Stimulated activated CD8-positive, alpha-beta memory T cell treated with anti-CD3 and anti-CD28 coated beads, Interleukin-7, amount 100 ng/mL, for 1 hour (primary cell): ENCODE data around the gene VWA3B.
"Not testable (repeated sequence)": the region's sequence is repeated elsewhere in the genome, so short reads cannot be mapped to it uniquely, and the experiment has no call there.

Experiments
- DNase-seq, 2 donors: peaks; one replicate each; pipeline ENCODE4 v3.0.0-alpha.2; 2020; ENCODE audit warnings: low read depth in 2 of 2

Gene VWA3B

DNA sequence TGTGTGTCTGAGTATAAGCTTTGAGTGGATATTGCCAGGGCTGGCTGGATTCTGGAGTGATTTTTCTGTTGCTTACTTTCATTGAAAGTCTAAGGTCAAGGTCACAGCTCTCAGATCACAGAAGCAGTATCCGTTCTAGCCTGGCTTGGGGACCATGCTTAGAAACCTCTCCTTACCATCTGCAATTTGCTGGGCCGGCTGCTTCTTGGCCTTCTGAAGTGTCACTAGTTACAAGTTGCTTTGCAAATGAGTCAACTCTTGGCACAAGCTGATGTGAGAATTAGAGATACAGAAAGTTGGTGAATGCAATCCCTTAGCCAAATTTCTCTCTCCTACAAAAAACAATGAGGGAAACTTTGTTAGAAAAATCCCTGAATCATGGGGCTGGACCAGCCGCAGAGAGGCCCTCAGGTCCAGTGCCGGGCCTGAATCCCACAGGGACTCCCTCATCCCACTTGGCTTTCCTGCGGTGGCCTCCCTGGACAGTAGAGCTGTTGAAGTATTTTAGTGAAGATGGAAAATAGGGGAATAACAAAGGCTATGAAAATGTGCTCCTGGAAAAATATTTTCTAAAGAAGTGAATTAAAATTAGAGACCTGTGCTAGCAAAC, 166.6 kb downstream of the VWA3B start:
- no peak for DNase-seq

- no peak for DNase-seq
Measured at GRCh38 chr2:98254504-98255059, 167.6 kb downstream of the VWA3B start.

GRCh38 chr2:98258906-98259305, 171.9 kb downstream of the VWA3B start:
- no peak for DNase-seq

- DNase-seq = no peak
Measured at GRCh38 chr2:98263362-98263761, 176.4 kb downstream of the VWA3B start.

- not testable (repeated sequence) for DNase-seq
Measured at GRCh38 chr2:98268225-98268624, 181.3 kb downstream of the VWA3B start.

GRCh38 chr2:98269274-98269673, 182.3 kb downstream of the VWA3B start:
- DNase-seq = no peak

GRCh38 chr2:98269830-98270229, 182.9 kb downstream of the VWA3B start:
- DNase-seq = no peak

- DNase-seq = no peak
Measured at GRCh38 chr2:98277162-98277859, 190.3 kb downstream of the VWA3B start.

GRCh38 chr2:98278074-98278473, 191.1 kb downstream of the VWA3B start:
- no peak for DNase-seq

DNA sequence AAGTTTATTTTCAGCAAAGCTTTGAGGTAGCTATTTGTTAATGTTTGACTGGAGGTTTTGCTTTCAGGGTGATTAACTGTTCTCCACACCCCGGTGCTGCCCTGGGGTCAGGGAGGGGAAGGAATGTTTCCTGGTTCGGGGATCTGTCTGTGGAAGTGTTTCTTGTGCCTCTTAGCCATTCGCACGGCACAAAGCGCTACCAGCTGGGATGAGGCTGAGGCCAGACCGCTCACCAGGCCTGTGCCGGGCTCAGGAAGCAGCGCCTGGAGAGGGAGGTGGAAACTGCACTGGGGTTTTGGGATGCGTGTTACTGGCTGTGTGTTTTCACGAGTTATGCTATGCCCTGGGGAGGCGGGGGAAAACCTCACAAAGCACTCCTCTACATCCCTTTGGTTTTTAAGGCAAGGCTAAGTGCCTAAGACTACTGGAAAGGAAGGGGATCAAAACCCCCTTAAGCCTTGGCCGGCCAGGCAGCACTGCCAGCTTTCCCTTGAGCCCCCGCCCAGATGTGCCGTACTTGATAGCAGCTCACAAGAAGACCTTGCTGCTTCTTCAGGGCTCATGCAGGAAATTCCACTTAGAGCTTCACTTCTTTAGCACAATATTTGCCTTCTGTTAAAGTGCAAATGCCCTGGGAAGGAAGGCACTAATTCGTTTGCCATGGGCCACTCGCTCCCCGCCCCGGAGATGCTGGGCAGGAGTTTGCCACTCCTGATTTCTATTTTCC, 193.6 kb downstream of the VWA3B start:
- DNase-seq = no peak

DNA sequence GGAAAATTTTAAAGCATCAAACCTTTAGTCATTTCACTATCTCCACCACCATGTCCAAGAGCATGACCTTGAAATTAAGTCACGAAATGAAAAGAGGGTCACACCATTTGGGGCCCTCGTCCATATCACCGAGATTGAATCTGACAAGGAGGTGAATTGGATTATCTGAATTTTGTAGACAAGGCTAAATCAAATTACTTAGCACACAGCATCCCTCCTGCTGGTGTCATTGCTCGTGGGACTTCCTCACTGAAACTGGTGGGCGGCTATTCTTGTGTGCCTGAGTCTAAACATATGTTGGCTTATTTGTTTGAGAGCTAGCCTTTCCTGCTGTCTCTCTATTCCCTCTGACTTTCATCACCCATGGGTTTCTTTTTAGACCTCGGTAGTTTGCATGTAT, 194.6 kb downstream of the VWA3B start:
- DNase-seq = no peak

DNA sequence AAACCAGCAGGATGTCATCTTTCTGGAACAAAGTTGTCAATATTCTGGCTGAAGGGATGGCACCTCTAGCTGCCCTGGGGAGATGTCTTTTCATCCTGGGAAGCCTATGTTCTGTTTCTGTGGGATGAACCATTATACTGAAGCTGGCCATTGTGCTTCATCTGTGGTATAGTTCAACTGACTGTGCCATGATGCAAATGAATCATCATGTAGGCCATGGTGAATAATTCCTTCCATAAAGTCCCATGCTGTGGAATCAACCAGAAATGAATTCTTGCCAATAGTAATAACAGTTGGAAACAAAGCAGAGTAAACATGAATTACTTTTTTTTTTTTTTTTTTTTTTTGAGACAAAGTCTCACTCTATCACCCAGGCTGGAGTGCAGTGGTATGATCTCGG, 195.1 kb downstream of the VWA3B start:
- no peak for DNase-seq

DNA sequence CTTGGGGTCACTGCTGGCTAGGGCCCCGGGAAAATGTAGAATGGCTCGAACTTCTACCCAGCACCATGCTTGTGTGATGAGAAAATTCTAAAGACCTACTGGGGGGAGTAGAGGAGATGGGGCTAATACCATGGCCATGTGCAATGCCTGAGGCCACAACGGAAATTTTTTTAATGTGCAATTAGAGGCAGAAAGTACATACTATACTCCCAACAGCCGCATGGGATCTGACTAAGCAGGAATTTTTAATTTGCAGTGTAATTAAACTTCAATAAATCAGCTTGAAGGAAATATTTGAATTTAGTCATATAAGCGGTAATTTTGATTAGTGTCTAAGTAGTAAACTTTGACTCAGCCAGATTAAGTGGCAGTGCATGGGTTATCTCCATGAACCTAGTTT, 206.1 kb downstream of the VWA3B start:
- no peak for DNase-seq

- DNase-seq = no peak
Measured at GRCh38 chr2:98293931-98294687, 207.1 kb downstream of the VWA3B start.

- no peak for DNase-seq
Measured at GRCh38 chr2:98294711-98295110, 207.7 kb downstream of the VWA3B start.

DNA sequence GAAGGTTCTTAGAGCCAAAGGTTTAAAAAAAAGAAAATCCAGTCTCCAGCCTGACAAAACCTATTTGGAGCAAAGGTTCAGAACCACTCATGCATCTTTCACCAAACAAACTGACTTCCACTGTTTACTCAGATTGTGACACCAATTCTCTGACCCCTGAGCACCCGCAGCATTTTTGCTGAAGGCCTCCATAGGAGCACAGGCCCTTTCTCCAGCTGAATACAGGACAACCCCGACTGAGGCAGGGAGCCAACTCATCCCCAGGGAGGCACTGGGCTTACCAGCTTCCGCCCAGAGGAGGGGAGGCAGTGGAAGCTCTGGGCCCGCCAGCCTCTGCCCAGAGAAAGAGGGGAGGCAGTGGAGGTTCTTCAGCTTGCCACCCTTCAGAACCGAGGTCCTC, 208.3 kb downstream of the VWA3B start:
- DNase-seq = no peak

DNA sequence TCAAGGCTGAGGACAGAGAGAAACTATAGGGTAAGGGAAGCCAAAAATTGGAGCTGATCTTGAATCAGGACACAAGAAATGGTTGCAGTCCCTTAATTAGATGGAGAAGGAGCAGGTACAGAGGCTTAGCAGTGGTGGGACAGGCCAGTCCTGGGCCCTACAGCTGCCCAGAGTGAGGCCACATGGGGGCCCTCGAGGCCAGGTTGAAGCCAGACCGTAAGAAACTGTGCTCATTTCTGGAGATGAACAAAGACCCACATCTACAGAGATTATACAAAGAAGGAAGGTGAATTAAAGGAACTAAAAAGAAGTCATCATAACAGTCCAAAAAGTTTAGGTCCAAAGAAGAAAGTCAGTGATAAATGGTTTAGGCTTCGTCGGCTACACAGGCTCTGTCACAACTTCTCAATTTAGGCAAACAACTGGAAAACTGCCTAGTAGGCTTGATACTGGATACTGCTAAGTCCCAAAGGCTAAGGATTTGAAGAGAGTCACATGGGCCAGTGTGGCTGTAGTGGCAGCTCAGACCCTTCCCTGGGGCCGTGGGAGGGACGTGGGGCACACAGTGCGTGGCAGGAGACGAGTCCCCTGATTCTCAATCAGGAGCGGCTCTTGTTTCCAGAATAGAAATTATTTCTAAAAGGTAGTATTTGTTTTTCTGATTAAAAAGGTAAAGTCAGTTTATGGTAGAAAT, 208.9 kb downstream of the VWA3B start:
- no peak for DNase-seq

- DNase-seq = no peak
Measured at GRCh38 chr2:98296440-98296839, 209.5 kb downstream of the VWA3B start.

DNA sequence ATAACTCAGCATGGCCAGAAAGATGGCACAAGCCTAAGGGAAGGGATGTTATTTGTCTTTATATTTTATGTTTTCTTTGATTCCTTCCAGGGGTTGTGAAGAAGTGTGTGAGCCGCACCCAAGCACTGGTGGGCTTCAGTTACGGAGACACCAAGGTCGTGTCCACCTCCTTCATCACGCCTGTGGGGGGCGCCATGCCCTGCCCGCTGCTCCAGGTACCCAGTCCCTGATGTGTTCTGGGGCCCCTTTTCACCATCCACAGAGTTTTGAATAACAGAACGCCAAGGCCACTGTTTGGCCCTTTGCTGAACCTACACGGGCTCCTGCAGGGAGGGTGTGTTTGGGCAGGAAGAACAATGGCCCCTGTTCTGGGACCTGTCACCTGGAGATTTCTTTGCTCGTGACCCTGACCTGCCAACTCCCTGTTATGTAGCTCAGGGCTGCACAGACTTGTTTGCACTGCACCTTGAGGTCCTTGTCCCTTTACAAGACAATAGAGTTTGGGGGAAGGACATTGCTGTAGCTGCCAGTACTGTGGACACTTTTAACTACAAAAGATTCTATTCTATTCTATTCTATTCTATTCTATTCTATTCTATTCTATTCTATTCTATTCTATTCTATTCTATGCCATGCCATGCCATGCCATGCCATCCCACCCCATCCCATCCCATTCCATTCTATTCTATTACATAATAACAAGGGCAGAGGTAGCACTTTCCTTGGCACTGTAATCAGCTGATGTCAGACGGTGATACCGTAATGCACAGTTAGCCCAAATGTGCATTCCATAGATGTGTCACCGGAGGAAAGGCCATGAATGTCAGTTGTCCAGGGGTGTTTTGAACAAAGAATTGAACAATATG, 211.1 kb downstream of the VWA3B start:
- DNase-seq = no peak

DNA sequence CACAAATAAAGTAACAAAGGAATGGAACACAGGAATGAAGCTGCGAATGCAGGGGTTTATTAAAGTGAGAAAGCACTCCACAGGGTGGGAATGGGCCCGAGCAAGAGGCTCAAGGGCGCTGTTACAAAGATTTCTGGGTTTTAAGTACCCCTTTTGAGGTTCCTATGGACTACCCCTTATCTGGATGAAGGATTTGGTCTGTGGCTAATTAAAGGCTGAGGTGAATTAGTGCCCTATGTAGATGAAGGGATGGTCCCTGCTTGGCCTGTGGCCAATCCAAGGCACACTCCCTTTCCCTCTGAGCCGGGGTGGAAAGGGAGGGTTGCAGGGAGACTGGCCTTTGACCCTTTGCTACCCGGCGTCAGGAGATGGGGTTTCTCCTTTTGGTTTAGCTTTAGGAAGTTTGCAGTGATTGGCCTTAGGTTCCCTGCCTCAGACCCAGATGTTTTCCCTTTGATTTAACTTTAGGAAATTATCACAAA, 211.8 kb downstream of the VWA3B start:
- DNase-seq = no peak
